GM18867 (cell line): ENCODE results near the gene PEPD.

Experiments used
- ATAC-seq: cut with Tn5 transposase; IDR thresholded peaks from one replicate; pipeline ENCODE4 v1.9.1; 2021; ENCODE audit warnings: mild to moderate bottlenecking, moderate library complexity; ENCODE audit not compliant: unreplicated experiment

The PEPD gene

DNA sequence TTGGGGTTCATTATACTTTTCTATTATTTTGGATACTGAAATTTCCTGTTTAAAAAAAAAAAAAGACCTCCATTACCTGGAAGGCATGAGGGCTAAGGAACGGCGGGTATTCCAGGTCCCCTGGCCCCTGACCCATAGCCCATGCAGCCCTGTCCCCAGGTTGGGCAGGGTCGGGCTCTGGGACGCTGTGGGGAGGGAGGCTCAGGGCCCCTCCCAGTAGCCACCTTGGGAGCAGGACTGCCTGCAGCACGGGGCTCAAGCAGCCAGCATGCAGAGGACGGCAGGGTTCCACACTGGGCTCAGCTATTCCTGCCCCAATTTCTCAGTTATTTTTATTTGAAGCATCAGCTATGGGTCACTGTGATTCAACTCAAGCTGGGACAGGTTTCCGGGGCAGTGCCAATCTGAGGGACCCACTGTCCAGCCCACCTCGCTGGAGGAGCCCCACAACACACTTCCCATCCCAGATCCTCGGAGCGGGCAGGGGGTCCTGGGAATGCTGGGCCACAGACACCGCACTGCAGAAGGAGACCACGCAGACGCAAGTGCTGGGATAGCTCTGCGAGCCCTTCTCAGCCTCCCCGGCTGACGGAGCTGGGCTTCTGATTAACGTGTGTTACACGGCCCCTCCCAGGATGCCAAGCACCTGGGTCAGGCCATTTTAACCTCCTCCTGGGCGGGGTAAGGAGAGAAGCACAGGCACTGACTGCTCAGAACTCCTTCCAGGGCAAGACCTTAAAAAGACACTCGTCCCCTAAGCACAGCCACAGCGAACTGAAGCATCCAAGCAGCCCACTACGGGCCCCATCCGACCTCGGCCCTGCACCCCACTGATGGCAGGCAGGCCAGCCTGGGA, 60.1 kb downstream of the PEPD start:
- ATAC-seq: no peak

DNA sequence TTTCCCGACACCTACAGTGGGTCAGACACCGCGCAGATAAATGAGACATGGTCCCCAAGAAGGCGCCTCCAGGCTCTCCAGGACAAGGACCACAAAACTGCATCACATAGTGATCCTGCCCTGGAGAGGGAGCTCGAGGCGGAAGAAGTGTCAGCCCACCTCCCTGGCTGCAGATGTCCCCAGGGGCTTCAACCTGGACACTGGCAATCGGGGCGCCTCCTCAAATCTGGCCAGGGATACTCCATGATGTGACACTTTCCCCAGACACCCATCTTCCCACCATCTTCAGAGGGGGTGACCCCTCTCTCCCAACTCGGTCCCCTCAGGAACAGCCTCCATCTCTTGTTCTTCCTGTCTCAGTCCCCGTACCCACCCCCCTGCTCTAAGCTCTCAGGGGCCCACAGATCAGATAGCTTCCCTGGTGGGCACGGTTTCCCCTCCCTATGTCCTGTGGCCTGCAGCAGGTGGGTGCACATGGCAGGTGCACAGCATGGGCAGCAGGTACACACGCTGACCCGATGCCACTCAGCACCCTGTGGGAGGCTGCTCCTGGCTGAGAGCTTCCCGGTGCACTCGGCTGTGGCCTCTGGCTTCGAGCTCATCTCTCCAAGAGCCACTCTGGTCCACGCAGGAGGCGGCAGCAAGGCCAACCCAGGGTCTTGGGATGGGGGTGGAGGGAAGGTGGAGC, 61.2 kb downstream of the PEPD start:
- ATAC-seq: no peak

DNA sequence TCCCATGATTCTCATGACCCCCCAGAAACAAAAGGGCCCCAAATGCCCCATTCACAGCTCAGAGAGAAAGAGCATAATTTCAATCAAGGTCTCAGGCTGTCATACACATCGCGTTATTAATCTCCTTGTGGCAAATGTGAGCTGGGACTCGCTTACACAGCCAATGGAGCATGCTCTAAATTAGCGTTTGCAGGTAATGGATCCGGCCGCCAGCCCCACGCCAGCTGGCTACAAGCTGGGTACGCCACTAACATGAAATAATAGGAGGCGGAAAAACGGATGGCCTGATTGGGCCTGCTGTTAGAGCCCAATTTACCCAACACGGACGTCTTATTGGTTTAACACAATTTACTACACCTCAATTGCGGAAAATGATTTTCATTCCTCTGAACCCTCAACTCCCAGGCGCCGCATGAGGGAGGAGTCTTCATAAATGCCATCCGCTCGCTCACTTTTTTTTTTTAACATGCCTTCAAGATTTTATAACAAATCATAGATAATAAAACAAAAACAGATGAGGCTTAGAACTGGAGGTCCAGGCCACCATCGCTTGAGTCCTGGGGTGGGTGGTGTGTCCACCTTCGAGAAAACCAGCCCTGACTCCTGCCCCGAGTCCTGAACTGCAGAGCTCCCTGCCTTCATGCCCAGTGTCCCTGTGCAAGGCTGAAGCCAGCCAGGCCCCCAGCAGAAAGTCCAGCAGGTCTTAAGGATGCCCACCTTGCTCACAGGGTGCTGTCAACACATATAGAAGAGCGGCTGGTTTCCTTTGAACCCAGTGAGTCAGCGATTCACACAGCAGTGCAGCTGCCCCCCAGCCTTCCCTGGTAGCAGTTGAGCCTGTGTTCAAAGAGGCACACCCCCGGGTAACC, 62.1 kb downstream of the PEPD start:
- ATAC-seq: no peak

DNA sequence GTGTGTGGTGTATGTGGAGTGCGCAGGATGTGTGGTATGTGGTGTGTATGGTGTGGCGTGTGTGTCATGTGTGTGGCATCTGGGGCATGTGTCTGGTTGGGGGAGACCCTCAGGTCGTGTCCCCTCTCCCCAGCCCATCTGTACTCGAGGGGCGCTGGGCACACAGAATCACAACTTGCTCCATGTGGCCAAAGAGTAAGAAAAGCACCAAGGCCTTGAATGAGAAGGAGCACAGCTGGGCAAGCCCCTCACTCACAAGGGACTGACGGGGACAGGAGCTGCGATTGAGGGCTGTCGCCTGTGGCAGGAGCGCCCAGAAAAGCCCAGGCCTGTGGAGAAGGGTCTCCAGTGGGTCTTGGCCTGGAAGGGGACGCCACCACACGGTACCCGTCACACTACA, 62.8 kb downstream of the PEPD start:
- no peak for ATAC-seq

DNA sequence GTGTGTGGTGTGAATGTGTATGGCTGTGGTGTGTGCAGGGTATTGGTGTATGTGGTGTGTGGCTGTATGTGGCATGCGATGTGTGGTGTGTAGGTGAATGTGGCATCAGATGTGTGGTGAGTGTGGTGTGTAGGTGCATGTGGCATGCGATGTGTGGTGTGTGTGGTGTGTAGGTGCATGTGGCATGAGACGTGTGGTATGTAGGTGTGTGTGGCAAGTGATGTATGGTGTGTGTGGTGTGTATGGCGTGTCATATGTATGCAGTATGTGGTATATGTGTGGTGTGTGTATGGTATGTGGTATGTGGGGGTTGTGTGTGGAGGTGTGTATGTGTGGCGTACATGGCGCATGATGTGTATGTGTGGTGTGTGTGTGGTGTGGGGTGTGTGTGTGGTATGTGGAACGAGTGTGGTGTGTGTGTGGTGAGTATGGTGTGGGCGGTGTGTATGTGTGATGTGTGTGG, 63.4 kb downstream of the PEPD start:
- ATAC-seq: no peak

DNA sequence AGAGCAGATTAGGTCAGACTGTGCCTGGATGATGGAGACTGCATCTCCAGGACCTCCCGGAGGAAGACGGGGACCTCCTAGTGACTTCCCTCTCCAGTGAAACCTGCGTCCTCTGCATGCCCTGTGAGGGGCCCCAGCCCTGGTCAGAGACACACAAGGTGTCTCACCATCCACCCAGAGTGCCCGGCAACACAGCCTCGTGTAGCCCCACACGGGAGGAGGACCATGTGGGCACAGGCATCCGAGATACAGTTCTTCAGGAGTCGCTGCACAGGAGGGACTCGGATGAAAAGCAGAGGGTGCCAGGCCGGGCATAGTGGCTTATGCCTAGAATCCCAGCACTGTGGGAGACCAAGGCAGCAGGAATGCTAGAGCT, 64.8 kb downstream of the PEPD start:
- ATAC-seq: no peak

DNA sequence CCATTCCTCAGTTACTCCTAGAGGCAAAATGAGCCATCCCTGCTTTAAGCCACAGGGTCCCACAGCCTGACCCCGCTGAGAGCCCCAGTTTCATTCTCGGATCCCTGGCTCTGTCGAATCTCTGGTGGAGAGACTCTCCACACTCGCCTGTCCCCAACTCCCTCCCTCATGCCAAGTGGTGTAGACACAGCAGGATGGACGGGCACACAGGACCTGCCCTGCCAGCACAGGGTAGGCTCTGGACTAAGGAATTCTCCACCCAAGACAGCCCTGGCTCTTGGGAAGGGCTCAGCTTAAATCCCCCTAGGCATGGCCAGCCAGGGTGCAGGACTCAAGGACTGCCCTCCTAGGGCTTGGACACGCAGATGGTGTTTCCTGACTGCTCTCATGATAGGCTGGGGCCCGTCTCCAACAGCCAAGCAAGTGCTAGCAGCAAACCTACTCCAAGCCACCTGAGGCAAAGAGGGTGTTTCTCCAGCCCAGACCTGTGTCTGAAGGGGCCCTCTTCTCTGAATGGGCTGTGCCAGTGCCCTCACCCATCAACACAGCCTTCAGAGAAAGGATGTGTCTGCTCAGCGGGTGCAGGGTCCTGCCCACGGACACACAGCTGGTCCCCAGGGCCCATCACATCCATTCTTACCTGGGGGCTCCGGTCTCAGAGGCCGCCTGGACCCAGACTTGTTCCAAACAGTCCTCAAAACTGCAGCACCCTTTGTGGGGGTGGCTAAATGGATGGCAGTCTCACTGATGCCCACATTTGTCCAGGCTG, 65.3 kb downstream of the PEPD start:
- ATAC-seq: no peak

DNA sequence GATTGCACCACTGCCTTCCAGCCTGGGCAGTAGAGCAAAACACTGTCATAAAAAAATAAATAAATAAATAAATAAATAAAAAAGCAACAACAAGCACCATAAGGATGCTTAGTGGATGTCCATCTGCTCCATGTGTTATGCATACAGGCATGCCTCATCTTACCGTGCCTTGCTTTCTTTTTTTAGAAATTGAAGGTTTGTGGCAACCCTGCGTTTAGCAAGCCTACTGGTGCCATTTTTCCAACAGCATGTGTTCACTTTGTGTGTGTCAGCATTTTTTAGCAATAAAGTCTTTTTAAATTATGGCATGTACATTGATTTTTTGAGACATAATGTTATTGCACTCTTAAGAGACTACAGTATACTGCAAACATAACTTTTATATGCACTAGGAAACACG, 68.3 kb downstream of the PEPD start:
- ATAC-seq: no peak

DNA sequence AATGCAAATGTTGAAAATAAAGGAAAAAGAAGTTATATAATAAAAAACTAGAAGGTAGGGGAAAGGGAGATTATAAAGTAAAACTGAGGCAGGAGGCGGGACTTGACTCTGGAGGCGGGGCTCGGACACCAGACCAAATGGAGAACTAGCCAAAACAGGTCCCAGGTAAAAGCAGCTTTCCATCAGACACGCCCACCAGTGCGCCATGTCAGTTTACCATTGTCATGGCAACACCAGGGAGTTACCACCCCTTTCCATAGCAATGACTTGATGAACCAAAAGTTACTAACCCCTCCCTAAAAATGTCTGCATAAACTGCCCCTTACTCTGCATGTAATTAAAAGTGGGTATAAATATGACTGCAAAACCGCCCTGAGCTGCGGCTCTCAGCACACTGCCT, 70.9 kb downstream of the PEPD start:
- no peak for ATAC-seq

DNA sequence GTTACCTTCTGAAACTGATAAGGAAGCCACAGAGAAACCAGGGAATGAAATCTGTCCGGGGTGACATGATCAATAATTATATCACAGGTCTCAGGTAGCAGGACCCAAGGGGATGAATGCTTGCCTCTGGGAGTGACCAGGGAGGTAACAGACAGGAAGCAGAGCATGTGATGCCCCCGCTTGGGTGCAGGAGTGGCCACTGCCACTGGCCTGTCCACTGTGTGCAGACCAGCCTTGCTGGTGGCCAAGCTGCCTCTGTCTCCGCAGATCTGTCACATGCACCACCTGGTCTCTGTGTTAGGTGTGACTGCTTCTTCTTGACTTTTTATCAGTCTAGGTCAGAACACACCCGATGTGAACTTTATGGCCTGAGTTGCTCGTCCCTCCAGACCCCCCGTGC, 71.8 kb downstream of the PEPD start:
- ATAC-seq: no peak

DNA sequence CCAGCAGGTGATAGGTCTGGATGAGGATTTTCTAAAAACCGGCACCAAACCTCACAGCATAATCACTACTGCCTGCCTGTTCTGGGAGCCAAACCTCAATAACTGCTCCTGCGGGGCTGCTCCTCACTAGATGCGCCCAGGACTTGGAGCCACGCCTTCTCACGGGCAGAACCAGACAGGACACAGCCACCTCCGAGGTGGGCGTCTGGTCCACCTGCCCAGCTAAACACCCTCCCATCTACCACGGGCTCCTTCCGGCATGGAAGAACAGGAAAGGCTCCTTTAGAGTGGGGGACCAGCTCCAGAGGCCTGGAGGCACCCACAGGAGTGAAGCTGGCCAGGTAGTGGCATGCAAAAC, 73.5 kb downstream of the PEPD start:
- ATAC-seq: no peak

DNA sequence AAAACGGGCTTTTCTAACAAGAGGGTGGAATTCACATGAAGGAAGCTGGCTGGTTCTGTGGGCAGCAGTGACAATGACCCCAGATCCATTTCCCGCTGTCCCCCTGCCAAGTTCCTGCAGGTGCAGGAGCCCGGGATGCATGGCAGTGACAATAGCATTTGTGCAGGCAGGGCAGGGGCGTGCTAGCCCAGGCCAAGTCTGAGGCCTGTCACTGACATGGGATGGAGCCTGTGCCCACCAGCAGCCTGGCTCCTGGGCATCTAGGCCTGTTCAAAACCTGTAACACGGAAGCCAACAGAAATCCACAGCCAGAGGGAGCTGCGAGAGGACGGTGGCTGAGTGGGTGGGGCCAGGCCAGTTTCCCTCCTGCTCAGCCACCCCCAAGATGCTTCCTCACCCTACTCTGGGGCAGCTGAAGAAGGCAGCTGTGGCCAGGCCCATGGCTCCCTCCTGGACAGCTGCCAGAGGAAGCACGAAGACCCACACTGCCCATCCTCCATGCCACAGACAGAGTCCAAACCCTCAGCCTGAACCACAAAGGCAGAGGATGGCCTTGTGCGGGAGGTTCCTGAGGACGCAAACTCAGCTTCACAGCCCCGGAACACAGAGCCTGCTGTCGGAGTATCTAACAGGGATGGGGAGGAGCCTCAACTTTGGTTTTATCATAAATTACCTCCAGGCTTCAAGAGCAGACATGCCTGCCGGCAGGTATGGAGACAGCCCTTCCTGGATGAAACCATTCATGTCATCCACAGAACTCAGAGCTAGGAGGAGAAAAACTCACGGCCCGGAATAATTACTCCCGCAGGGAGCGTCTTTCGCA, 74.0 kb downstream of the PEPD start:
- ATAC-seq: no peak

DNA sequence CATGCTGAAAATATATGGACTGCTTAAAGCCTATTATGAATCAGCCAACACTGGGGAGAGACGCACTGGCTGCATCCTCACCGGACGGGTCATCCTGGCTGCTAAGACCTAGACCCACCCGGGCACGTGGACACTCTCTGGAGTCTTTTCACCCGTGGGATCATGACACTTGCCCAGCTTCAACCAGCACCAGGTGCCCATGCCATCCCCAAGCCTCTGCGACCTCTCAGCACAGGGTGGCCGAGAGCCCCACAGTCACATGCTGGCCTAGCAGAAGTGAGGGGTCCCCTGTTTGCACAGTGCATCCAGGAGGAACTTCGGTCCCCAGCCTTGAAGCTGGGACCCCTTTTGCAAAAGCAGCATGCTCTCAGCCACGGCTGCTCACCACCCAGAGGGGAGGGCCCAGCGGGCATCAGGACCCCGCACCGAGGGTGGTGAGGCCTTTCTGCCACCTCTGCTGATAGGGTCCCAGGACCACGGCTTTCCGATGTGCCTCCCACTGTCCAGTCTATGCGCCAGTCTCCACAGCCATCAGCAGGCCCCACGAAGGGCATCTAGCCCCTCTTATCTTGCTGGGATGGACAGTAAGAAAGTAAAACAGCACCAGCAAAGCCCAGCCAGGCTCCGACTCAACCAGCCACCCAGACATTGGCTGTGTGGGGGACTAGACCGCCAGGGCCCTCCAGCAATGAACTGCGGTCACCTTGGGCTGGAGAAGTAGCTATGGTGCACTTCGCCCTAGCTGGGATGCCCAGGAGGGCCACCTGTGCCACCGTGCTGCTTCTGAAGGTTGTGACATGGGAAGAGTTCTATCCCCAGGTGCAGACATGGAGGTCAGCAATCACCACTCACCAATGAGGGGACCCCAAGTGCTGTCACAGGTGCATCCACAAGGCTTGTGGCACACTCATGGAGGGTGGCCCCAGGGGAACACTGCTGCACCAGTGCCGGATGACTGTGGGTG, 75.0 kb downstream of the PEPD start:
- no peak for ATAC-seq

DNA sequence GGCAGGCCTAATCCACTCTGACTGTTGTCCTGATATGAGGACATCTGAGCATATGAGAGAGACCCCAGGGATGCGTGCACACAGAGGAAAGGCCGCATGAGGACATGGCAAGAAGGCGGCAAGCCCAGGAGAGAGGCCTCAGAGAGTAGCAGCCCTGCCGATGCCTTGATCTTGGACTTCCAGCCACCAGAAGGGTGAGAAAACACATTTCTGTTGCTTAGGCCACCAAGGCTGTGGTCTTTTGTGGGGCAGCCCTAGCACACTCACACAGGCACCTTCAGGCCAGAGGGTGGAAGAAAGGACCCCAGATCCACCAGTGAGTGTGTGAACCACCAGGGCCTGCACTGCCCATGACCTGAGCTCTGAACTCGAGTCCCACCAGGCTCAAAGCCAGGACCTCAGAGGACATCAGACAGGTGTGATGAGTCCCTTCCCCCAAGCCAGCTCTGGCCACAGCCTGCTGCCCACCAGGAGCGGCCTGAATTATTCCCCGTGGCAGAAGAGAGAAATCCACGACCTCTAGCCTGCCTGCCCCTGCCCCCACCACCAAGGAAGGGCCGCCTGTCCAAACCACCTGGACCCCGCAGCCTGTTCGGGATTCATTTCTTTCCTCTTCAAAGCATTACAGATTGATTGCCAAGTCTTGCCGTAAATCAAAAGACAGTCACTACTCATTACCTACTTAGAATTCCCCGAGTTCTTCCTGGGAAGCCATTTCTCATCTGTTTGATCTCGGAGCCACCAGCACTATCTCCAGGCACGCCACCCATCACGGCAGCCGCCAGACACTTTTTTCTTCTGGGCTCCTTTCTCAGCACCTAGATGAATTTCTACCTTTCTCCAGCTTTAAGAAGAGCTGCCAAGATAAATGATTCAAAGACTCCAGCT, 75.9 kb downstream of the PEPD start:
- ATAC-seq: no peak

DNA sequence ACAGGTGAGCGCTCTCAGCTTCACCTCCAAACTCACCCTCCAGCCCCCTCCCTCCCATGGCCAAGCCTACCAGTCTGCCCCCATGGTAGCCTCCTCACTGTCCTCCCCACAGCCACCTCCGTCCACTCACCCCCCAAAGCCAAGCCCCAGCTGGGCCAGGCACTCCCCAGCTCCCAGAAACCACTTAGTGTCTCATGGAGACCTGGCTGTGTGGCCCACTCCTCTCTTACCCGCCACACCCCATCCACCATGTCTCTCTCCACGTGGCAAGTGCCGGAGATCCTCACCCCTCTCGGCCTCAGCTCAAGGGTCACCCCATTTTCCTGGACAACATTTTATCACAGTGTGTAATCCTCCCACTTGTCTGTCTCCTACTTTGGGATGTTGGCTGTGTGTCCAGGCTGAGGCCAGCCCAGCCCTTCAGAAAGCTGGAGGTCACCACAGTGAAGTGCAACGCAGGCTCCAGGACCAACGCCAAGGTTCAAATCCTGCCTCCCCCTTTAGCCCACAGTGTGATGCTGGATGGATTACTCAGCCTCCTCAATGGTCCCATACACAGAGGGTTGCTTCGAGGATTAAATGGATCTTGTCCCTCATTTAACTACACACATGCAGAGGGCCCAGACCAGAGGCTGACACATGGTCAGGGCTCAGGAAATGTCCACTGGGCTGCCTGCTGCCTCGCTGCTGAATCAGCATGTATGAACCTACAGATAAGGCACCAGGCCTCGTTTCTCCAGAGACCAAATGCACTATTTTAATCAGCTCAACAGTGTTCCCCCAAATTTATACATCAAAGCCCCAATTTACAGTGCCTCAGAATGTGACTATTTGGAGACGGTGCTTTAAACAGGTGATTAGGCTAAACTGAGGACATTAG, 76.8 kb downstream of the PEPD start:
- ATAC-seq: no peak

DNA sequence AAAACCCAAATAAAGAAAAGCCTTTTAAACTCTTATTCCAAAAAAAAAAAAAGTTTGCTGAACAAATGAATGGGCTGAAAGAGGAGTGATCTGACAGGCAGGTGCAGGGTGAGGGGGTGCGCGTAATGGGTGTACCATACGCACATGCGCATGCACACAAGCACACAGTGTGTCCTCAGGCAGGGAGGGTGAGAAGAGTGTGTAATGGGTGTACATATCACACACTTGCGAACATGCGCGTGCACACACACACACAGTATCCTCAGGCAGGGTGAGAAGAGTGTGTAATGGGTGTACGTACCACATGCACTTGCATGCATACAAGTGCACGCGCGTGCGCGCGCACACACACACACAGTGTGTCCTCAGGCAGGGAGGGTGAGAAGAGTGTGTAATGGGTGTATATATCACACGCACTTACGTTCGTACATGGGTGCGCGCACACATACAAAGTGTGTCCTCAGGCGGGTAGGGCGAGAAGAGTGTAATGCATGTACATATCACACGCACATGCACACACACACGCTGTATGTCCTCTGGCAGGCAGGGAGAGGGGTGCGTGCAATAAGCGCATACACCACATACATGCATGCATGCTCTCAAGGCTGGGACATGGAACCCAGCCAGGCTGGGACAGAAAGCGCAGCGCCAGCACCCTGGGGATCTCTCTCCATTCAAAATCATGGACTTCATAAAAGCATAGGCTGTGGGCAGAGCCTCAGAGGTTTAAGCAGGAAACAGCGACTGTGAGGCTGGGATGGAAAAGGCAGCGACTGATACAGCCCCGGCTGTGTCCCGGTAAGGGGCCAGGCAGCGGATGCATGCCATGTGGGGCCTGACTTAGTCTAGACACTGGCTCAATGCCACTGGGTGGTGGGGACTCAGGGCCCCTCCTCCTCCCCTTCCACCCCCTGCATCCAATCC, 77.7 kb downstream of the PEPD start:
- ATAC-seq: no peak
